Natural killer cell (primary cell): ENCODE measurements around the gene GALNT5. TPM values are rescaled to one million over a fixed set of nuclear protein-coding genes. Genes with fewer than 3 reads are reported as not detected.

Experiments
- ATAC-seq, 3 donors: fragments of 150-1000 bp in 2 of 3; fragments of 200-7000 bp in 1 of 3; cut with Tn5 transposase; 1 replicate in 1 of 3; 2 replicates in 2 of 3; pipeline ENCODE4 v1.10.0; 2021; ENCODE audit warnings: mild to moderate bottlenecking in 2 of 3, moderate library complexity in 2 of 3
- DNase-seq, 2 donors: peaks; one replicate each; pipeline versions ENCODE4 v3.0.0 to v3.0.0-alpha.2; 2013 to 2021; ENCODE audit warnings: mixed read lengths in 1 of 2
- H3K27ac ChIP-seq: one replicate; pipeline ENCODE4 v1.5.1; 2013; ENCODE audit warnings: mild to moderate bottlenecking, low read length
- H3K27me3 ChIP-seq: one replicate; pipeline ENCODE4 v1.6.1; 2013; ENCODE audit warnings: low read length; ENCODE audit not compliant: control insufficient read depth, insufficient read depth
- H3K36me3 ChIP-seq: one replicate; pipeline ENCODE4 v1.6.1; 2013; ENCODE audit warnings: low read length; ENCODE audit not compliant: control insufficient read depth, insufficient read depth
- H3K4me1 ChIP-seq: one replicate; pipeline ENCODE4 v1.6.1; 2013; ENCODE audit warnings: low read length; ENCODE audit not compliant: control insufficient read depth, insufficient read depth
- H3K4me3 ChIP-seq: one replicate; pipeline ENCODE4 v1.5.1; 2013; ENCODE audit warnings: low read length
- H3K9me3 ChIP-seq: one replicate; pipeline ENCODE4 v1.6.1; 2013; ENCODE audit warnings: low read length; ENCODE audit not compliant: control insufficient read depth, insufficient read depth
- H3K27ac Mint-ChIP-seq, 2 donors: one replicate each; pipeline ENCODE4 v1.8.0; 2022; ENCODE audit warnings: mild to moderate bottlenecking in 2 of 2, mixed read lengths in 2 of 2, moderate library complexity in 1 of 2
- H3K27me3 Mint-ChIP-seq, 2 donors: one replicate each; pipeline ENCODE4 v1.8.0; 2022; ENCODE audit warnings: low read depth in 2 of 2, mixed read lengths in 2 of 2
- H3K36me3 Mint-ChIP-seq: one replicate; pipeline ENCODE4 v1.8.0; 2022; ENCODE audit warnings: mixed read lengths
- H3K4me1 Mint-ChIP-seq, 2 donors: one replicate each; pipeline ENCODE4 v1.8.0; 2022; ENCODE audit warnings: mixed read lengths in 2 of 2
- H3K4me3 Mint-ChIP-seq: one replicate; pipeline ENCODE4 v1.8.0; 2022; ENCODE audit warnings: mild to moderate bottlenecking, moderate library complexity, mixed read lengths
- H3K9me3 Mint-ChIP-seq, 2 donors: one replicate each; pipeline ENCODE4 v1.8.0; 2022; ENCODE audit warnings: mixed read lengths in 2 of 2
- WGBS: methylation state at CpG from one replicate; pipeline ENCODE4 v1.1.7; 2013; ENCODE audit warnings: missing lambda C conversion rate; ENCODE audit not compliant: insufficient coverage; 5-methylcytosine and 5-hydroxymethylcytosine counted together
- intact Hi-C: fragments of 100-400 bp; cut with micrococcal nuclease; formaldehyde crosslinking; loops from one replicate; pipeline ENCODE4 v1.14.2; 2022
- total RNA-seq, 4 donors: library from RNA; stranded (reverse); fragments of 120-200 nt in 1 of 4; gene quantifications; one replicate each; pipeline versions ENCODE4 v1.2.3 to v1.2.4, GENCODE V29; 2013 to 2022
- TF ChIP-seq, protein P1 (sequence below): fragments of 200-600 bp; IDR thresholded peaks from one replicate; pipeline ENCODE4 v1.8.0; 2022; ENCODE audit warnings: antibody characterized with exemption

The GALNT5 gene
- total RNA-seq, 3 donors from 2014 or later (not counting 1 experiment from before 2014, with no cell fraction given): not detected

DNA sequence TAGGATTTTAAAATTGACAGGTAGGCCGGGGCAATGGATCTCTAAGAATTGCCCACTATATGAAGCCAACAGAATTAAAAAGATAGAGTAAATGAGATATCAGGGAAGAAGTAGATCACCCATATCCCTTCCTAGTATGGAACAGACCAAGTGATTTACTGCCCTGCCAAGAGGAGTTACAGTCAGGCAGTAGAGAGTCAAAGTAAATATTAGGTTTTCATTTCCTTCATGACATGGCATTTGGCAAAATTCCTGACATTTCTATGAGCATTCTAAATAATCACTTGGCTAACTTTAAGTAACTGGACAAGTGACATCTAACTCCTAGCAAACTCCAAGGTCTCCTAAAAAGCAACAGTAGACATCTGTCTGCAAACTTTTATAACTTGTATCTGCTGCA is 33.5 kb downstream of the GALNT5 start:
- Histone ChIP-seq H3K27ac (no peak overlapping the region), H3K4me1 (no peaks in the 10 kb centered on the region), H3K4me3 (no peak overlapping the region), H3K27me3 (no peaks in the 10 kb centered on the region), H3K36me3 (no peaks in the 10 kb centered on the region), H3K9me3 (no peaks in the 10 kb centered on the region)
- Mint-ChIP-seq H3K27ac (no peak overlapping the region), H3K9me3 (no peaks in the 10 kb centered on the region), H3K4me3 (no peak overlapping the region), H3K36me3 (no peaks in the 10 kb centered on the region), H3K4me1 (peaks cover 0 to 6% of the 10 kb centered on the region in 2 donors), H3K27me3 (peaks cover 6 to 15% of the 10 kb centered on the region in 2 donors)
- ATAC-seq (no peak), DNase-seq (no peak)
- TF ChIP-seq, protein P1, sequence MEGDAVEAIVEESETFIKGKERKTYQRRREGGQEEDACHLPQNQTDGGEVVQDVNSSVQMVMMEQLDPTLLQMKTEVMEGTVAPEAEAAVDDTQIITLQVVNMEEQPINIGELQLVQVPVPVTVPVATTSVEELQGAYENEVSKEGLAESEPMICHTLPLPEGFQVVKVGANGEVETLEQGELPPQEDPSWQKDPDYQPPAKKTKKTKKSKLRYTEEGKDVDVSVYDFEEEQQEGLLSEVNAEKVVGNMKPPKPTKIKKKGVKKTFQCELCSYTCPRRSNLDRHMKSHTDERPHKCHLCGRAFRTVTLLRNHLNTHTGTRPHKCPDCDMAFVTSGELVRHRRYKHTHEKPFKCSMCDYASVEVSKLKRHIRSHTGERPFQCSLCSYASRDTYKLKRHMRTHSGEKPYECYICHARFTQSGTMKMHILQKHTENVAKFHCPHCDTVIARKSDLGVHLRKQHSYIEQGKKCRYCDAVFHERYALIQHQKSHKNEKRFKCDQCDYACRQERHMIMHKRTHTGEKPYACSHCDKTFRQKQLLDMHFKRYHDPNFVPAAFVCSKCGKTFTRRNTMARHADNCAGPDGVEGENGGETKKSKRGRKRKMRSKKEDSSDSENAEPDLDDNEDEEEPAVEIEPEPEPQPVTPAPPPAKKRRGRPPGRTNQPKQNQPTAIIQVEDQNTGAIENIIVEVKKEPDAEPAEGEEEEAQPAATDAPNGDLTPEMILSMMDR: no peak
- 71% methylated on average over 1 of the region's 1 CpG for WGBS
- intact Hi-C loops: no loop called here

DNA sequence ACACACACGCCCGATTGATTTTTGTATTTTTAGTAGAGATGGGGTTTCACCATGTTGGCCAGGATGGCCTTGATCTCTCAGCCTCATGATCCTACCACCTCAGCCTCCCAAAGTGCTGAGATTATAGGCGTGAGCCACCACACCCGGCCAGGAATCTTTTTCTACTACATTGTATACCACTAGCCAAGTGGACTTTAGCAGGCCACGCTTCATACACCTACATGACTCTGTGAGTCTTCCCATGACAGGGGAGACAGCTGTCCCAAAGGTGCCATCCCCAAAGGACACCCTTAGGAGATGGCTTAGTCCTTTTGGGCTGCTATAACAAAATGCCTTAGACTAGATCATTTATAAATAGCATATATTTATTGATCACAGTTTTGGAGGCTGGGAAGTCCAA is 35.3 kb downstream of the GALNT5 start:
- Histone ChIP-seq H3K36me3 (no peaks in the 10 kb centered on the region), H3K9me3 (no peaks in the 10 kb centered on the region), H3K27ac (no peak overlapping the region), H3K4me3 (no peak overlapping the region), H3K27me3 (no peaks in the 10 kb centered on the region), H3K4me1 (no peaks in the 10 kb centered on the region)
- no peaks in the 10 kb centered on the region for H3K36me3 Mint-ChIP-seq
- TF ChIP-seq, protein P1: no peak
- H3K9me3 Mint-ChIP-seq: no peaks in the 10 kb centered on the region
- no peak for DNase-seq
- ATAC-seq: no peak
- H3K4me3 Mint-ChIP-seq: no peak overlapping the region
- no peak overlapping the region for H3K27ac Mint-ChIP-seq
- H3K4me1 Mint-ChIP-seq: peaks cover 0 to 6% of the 10 kb centered on the region in 2 donors
- peaks cover 3 to 15% of the 10 kb centered on the region in 2 donors for H3K27me3 Mint-ChIP-seq
- WGBS: 89% methylated on average over 5 of the region's 5 CpGs
- intact Hi-C loops: no loop called here

DNA sequence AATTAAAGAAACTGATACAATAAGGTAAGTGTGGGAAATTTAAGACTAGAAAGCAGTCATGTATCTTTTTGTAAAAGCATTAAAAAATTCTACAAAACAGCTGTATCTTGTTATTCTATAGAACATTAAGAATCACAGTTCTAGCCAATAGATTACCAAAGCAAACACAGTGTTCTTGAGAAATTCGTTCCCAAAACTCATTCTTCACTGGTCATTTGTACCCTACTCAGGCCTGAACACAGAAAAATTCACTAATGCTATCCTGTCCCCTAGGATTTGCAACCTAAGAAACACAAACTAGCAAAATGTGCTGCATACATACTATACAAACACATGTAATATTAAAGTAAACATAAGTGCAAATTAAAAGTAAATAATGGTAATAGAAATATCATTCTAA is 39.0 kb downstream of the GALNT5 start:
- Mint-ChIP-seq H3K27ac (no peak overlapping the region), H3K4me1 (peaks cover 0 to 6% of the 10 kb centered on the region in 2 donors), H3K27me3 (peaks cover 6 to 21% of the 10 kb centered on the region in 2 donors), H3K36me3 (no peaks in the 10 kb centered on the region), H3K4me3 (no peak overlapping the region), H3K9me3 (no peaks in the 10 kb centered on the region)
- H3K4me3 ChIP-seq: no peak overlapping the region
- WGBS: 60% methylated on average over 1 of the region's 1 CpG
- DNase-seq: no peak
- no peaks in the 10 kb centered on the region for H3K4me1 ChIP-seq
- H3K27me3 ChIP-seq: no peaks in the 10 kb centered on the region
- H3K9me3 ChIP-seq: no peaks in the 10 kb centered on the region
- intact Hi-C loops: no loop called here
- TF ChIP-seq, protein P1: no peak
- no peaks in the 10 kb centered on the region for H3K36me3 ChIP-seq
- H3K27ac ChIP-seq: no peak overlapping the region
- no peak for ATAC-seq

DNA sequence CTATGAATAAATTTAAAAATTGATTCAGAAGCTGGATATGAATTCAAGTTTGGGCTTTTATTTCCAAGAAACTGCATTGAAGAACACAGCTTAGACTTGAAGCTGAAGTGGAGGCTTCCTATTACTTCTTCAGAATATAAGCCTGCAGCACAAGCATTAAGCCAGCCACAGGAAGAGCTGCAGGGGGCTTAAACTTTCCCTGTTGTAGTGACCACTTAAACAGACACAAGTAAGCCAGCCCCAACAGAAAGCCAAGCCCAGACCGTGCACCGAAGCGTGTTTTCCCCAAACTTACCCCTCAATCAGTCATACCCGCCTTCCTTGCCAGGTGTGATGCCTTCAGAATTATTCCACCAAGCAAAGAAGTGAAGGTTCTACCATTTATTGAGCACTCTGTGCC is 39.5 kb downstream of the GALNT5 start:
- Mint-ChIP-seq H3K27ac (no peak overlapping the region), H3K36me3 (no peaks in the 10 kb centered on the region), H3K4me3 (no peak overlapping the region), H3K9me3 (no peaks in the 10 kb centered on the region), H3K27me3 (peaks cover 6 to 23% of the 10 kb centered on the region in 2 donors), H3K4me1 (peaks cover 0 to 6% of the 10 kb centered on the region in 2 donors)
- Histone ChIP-seq H3K4me1 (no peaks in the 10 kb centered on the region), H3K36me3 (no peaks in the 10 kb centered on the region), H3K4me3 (no peak overlapping the region), H3K27ac (no peak overlapping the region), H3K27me3 (no peaks in the 10 kb centered on the region), H3K9me3 (no peaks in the 10 kb centered on the region)
- ATAC-seq: no peak
- intact Hi-C loops: no loop called here
- TF ChIP-seq, protein P1: no peak
- DNase-seq: no peak
- WGBS: 93% methylated on average over 4 of the region's 4 CpGs
